Measurements from ENCODE around the gene DRAXIN. TPM values are rescaled to one million over a fixed set of nuclear protein-coding genes. Genes with fewer than 3 reads are reported as not detected.
"Not testable (repeated sequence)": the region's sequence is repeated elsewhere in the genome, so short reads cannot be mapped to it uniquely, and the experiment has no call there.

DRAXIN gene
- polyA plus RNA-seq, 1 donor from 2014 or later: 33.5 TPM

GRCh38 chr1:11642418-11643017 lies 49.0 kb upstream of the DRAXIN start:
- H3K9me3 ChIP-seq (ENCODE audit: low read length); H2AFZ ChIP-seq (ENCODE audit: low read depth, low read length): not testable (repeated sequence)

GRCh38 chr1:11643782-11644181 lies 47.7 kb upstream of the DRAXIN start:
- Histone ChIP-seq H3K27me3 (ENCODE audit: insufficient read depth, low read depth, low read length) (no peaks in the 10 kb centered on the region), H3K9ac (ENCODE audit: low read length) (peak overlapping the region; percentile 4), H3K79me2 (replicated peaks; ENCODE audit: insufficient read depth, low read length) (no peaks in the 10 kb centered on the region), H3K9me2 (ENCODE audit: insufficient read depth, low read length) (no peaks in the 10 kb centered on the region), H3F3A (ENCODE audit: insufficient read depth, low read length, poor library complexity, severe bottlenecking) (no peaks in the 10 kb centered on the region), H3K9me3 (ENCODE audit: low read length) (no peaks in the 10 kb centered on the region), H4K20me1 (ENCODE audit: insufficient read depth) (no peaks in the 10 kb centered on the region), H3K4me2 (ENCODE audit: low read length) (no peak overlapping the region), H3K27ac (ENCODE audit: low read length) (peak overlapping the region; percentile 47), H3K36me3 (ENCODE audit: insufficient read depth, low read length) (no peaks in the 10 kb centered on the region), H3K4me3 (ENCODE audit: low read length) (no peak overlapping the region), H2AFZ (ENCODE audit: low read depth, low read length) (no peak overlapping the region)
- TF ChIP-seq RAD21 (conservative IDR thresholded peaks at IDR 0.05): no peak
- TF ChIP-seq EZH2 (IDR thresholded peaks at IDR 0.05; ENCODE audit: borderline replicate concordance, insufficient read depth, low read length, poor library complexity, severe bottlenecking): no peak
- no peak for TF ChIP-seq EP300 (conservative IDR thresholded peaks at IDR 0.05; ENCODE audit: poor library complexity, severe bottlenecking)
- TF ChIP-seq TAF1 (IDR thresholded peaks at IDR 0.05; ENCODE audit: low read depth): no peak
- TF ChIP-seq SMC3 (conservative IDR thresholded peaks at IDR 0.05; ENCODE audit: poor library complexity): no peak
- TF ChIP-seq POLR2AphosphoS5 (IDR thresholded peaks at IDR 0.05): no peak
- TF ChIP-seq, protein P1, sequence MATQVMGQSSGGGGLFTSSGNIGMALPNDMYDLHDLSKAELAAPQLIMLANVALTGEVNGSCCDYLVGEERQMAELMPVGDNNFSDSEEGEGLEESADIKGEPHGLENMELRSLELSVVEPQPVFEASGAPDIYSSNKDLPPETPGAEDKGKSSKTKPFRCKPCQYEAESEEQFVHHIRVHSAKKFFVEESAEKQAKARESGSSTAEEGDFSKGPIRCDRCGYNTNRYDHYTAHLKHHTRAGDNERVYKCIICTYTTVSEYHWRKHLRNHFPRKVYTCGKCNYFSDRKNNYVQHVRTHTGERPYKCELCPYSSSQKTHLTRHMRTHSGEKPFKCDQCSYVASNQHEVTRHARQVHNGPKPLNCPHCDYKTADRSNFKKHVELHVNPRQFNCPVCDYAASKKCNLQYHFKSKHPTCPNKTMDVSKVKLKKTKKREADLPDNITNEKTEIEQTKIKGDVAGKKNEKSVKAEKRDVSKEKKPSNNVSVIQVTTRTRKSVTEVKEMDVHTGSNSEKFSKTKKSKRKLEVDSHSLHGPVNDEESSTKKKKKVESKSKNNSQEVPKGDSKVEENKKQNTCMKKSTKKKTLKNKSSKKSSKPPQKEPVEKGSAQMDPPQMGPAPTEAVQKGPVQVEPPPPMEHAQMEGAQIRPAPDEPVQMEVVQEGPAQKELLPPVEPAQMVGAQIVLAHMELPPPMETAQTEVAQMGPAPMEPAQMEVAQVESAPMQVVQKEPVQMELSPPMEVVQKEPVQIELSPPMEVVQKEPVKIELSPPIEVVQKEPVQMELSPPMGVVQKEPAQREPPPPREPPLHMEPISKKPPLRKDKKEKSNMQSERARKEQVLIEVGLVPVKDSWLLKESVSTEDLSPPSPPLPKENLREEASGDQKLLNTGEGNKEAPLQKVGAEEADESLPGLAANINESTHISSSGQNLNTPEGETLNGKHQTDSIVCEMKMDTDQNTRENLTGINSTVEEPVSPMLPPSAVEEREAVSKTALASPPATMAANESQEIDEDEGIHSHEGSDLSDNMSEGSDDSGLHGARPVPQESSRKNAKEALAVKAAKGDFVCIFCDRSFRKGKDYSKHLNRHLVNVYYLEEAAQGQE (IDR thresholded peaks at IDR 0.05; ENCODE audit: borderline replicate concordance): no peak
- TF ChIP-seq, protein P2, sequence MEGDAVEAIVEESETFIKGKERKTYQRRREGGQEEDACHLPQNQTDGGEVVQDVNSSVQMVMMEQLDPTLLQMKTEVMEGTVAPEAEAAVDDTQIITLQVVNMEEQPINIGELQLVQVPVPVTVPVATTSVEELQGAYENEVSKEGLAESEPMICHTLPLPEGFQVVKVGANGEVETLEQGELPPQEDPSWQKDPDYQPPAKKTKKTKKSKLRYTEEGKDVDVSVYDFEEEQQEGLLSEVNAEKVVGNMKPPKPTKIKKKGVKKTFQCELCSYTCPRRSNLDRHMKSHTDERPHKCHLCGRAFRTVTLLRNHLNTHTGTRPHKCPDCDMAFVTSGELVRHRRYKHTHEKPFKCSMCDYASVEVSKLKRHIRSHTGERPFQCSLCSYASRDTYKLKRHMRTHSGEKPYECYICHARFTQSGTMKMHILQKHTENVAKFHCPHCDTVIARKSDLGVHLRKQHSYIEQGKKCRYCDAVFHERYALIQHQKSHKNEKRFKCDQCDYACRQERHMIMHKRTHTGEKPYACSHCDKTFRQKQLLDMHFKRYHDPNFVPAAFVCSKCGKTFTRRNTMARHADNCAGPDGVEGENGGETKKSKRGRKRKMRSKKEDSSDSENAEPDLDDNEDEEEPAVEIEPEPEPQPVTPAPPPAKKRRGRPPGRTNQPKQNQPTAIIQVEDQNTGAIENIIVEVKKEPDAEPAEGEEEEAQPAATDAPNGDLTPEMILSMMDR (IDR thresholded peaks at IDR 0.05; ENCODE audit: poor library complexity, severe bottlenecking): no peak
- TF ChIP-seq MXI1 (conservative IDR thresholded peaks at IDR 0.05; ENCODE audit: poor library complexity, severe bottlenecking): no peak

More at GRCh38 chr1:11642418-11643017, 49.0 kb upstream of the DRAXIN start:
- H3K9ac ChIP-seq (ENCODE audit: low read length); H3K4me2 ChIP-seq (ENCODE audit: low read length); H3K27me3 ChIP-seq (ENCODE audit: insufficient read depth, low read depth, low read length); H3F3A ChIP-seq (ENCODE audit: insufficient read depth, low read length, poor library complexity, severe bottlenecking); H4K20me1 ChIP-seq (ENCODE audit: insufficient read depth); H3K4me3 ChIP-seq (ENCODE audit: low read length); H3K79me2 ChIP-seq (replicated peaks; ENCODE audit: insufficient read depth, low read length); H3K27ac ChIP-seq (ENCODE audit: low read length); H3K36me3 ChIP-seq (ENCODE audit: insufficient read depth, low read length); H3K9me2 ChIP-seq (ENCODE audit: insufficient read depth, low read length): not testable (repeated sequence)
- TF ChIP-seq, protein P2 (IDR thresholded peaks at IDR 0.05; ENCODE audit: poor library complexity, severe bottlenecking): peak; percentile 98
- TF ChIP-seq MXI1 (conservative IDR thresholded peaks at IDR 0.05; ENCODE audit: poor library complexity, severe bottlenecking): peak; percentile 33
- peak; percentile 98 for TF ChIP-seq SMC3 (conservative IDR thresholded peaks at IDR 0.05; ENCODE audit: poor library complexity)
- TF ChIP-seq RAD21 (conservative IDR thresholded peaks at IDR 0.05): peak; percentile 100

Data from neural cell (in vitro differentiated cells).